Measurements from ENCODE around the gene TACSTD2. TPM values are rescaled to one million over a fixed set of nuclear protein-coding genes. Genes with fewer than 3 reads are reported as not detected.
"Not testable (repeated sequence)": the region's sequence is repeated elsewhere in the genome, so short reads cannot be mapped to it uniquely, and the experiment has no call there.

The TACSTD2 gene
- total and polyA plus RNA-seq, 2 of the 13 experiments (the other 11 are each of a cell fraction or from before 2014, with no cell fraction given) = not detected

- TF ChIP-seq ZHX1 (CRISPR knock-in tag; IDR thresholded peaks at IDR 0.05; ENCODE audit: low read depth) (no peak), DNMT3B (CRISPR knock-in tag; conservative IDR thresholded peaks at IDR 0.05) (no peak)
Observed at GRCh38 chr1:58568271-58568860, 8.7 kb downstream of the TACSTD2 start (continued).

GRCh38 chr1:58566339-58566738, 10.7 kb downstream of the TACSTD2 start:
- H3K27me3 ChIP-seq (ENCODE audit: control insufficient read depth in 1 of 2, insufficient read depth in 2 of 2, low read length in 2 of 2) = peaks cover 0 to 3% of the 10 kb centered on the region in 2 experiments; a peak in 2 of 5 replicates
- H3K79me2 ChIP-seq (ENCODE audit: insufficient read depth, low read length) = no peaks in the 10 kb centered on the region
- no peak overlapping the region for H3K27ac ChIP-seq (ENCODE audit: extremely low read length, insufficient read depth, low read length)
- ATAC-seq (no peak), FAIRE-seq (no peak), DNase-seq (ENCODE audit: low spot score) (no peak)
- no peak overlapping the region for H3K9ac ChIP-seq (ENCODE audit: insufficient read depth, low read depth, low read length)
- WGBS (ENCODE audit: low lambda C conversion rate) = 51% methylated on average over 3 of the region's 3 CpGs
- no peaks in the 10 kb centered on the region for H3K36me3 ChIP-seq (replicated peaks in 1 of 2; ENCODE audit: control insufficient read depth in 1 of 2, insufficient read depth in 2 of 2, low read length in 2 of 2)
- H3K4me2 ChIP-seq (ENCODE audit: low read depth, low read length) = no peak overlapping the region
- H4K20me1 ChIP-seq (ENCODE audit: insufficient read depth, low read length) = no peaks in the 10 kb centered on the region
- intact Hi-C loops (cut with micrococcal nuclease; ENCODE audit: unreplicated experiment) (no loop called here), in situ Hi-C loops (cut with HindIII; ENCODE audit: extremely low pct_ligation_motif_present, low pct_unique_long_range_greater_than_20kb) (no loop called here)
- H3K4me1 ChIP-seq (ENCODE audit: insufficient read depth, low read length) = peaks cover 18% of the 10 kb centered on the region
- CTCF ChIA-PET (ENCODE audit: low intra/inter-chr PET ratio, low total read pairs) = no interaction called here
- no peaks in the 10 kb centered on the region for H3K9me3 ChIP-seq (ENCODE audit: low read length)
- H3K4me3 ChIP-seq (replicated peaks in 1 of 3; ENCODE audit: insufficient read depth in 1 of 3, low read depth in 2 of 3, low read length in 3 of 3) = no peak overlapping the region
- no TSS peak for BruUV-seq (replicated peaks)
- POLR2A ChIA-PET = no interaction called here
- H2AFZ ChIP-seq (ENCODE audit: low read length) = no peak overlapping the region
- no peak for TF ChIP-seq XRCC5 (optimal IDR thresholded peaks at IDR 0.05; ENCODE audit: low read length)

- H2AFZ ChIP-seq (ENCODE audit: low read length); H3K27ac ChIP-seq (ENCODE audit: extremely low read length, insufficient read depth, low read length); H3K4me1 ChIP-seq (ENCODE audit: insufficient read depth, low read length); H3K4me2 ChIP-seq (ENCODE audit: low read depth, low read length); H3K79me2 ChIP-seq (ENCODE audit: insufficient read depth, low read length); H3K4me3 ChIP-seq (replicated peaks in 1 of 3; ENCODE audit: insufficient read depth in 1 of 3, low read depth in 2 of 3, low read length in 3 of 3); H3K36me3 ChIP-seq (replicated peaks in 1 of 2; ENCODE audit: control insufficient read depth in 1 of 2, insufficient read depth in 2 of 2, low read length in 2 of 2); FAIRE-seq; CTCF ChIA-PET (ENCODE audit: low intra/inter-chr PET ratio, low total read pairs); ATAC-seq; DNase-seq (ENCODE audit: low spot score); BruUV-seq (replicated peaks); H3K9ac ChIP-seq (ENCODE audit: insufficient read depth, low read depth, low read length); H3K27me3 ChIP-seq (ENCODE audit: control insufficient read depth in 1 of 2, insufficient read depth in 2 of 2, low read length in 2 of 2); POLR2A ChIA-PET; intact Hi-C loops (cut with micrococcal nuclease; ENCODE audit: unreplicated experiment); in situ Hi-C loops (cut with HindIII; ENCODE audit: extremely low pct_ligation_motif_present, low pct_unique_long_range_greater_than_20kb); H3K9me3 ChIP-seq (ENCODE audit: low read length); H4K20me1 ChIP-seq (ENCODE audit: insufficient read depth, low read length): not testable (repeated sequence)
- WGBS (ENCODE audit: low lambda C conversion rate) = 25% methylated on average over 1 of the region's 1 CpG
Observed at GRCh38 chr1:58563715-58564114, 13.3 kb downstream of the TACSTD2 start.

All from HepG2 (cell line).